Activated CD4-positive, alpha-beta T cell treated with anti-CD3 and anti-CD28 coated beads, Interleukin-2, amount 50 U/mL, for 16 hours (primary cell): ENCODE measurements around the gene RNU1-3.
"Not testable (repeated sequence)": the region's sequence is repeated elsewhere in the genome, so short reads cannot be mapped to it uniquely, and the experiment has no call there.

Experiments
- DNase-seq: peaks from one replicate; pipeline ENCODE4 v3.0.0-alpha.2; 2020

The RNU1-3 gene

GRCh38 chr1:16651560-16651959 is 15.2 kb downstream of the RNU1-3 start:
- not testable (repeated sequence) for DNase-seq

- not testable (repeated sequence) for DNase-seq
Observed at GRCh38 chr1:16649960-16650359, 16.8 kb downstream of the RNU1-3 start.

- DNase-seq: not testable (repeated sequence)
Observed at GRCh38 chr1:16649390-16649789, 17.4 kb downstream of the RNU1-3 start.

- not testable (repeated sequence) for DNase-seq
Observed at GRCh38 chr1:16648756-16649155, 18.0 kb downstream of the RNU1-3 start.

GRCh38 chr1:16648250-16648649 is 18.5 kb downstream of the RNU1-3 start:
- DNase-seq: not testable (repeated sequence)

GRCh38 chr1:16647179-16648176 is 19.3 kb downstream of the RNU1-3 start:
- peak; percentile 0 for DNase-seq

- not testable (repeated sequence) for DNase-seq
Observed at GRCh38 chr1:16646716-16647115, 20.0 kb downstream of the RNU1-3 start.

- DNase-seq: peak; percentile 0
Observed at GRCh38 chr1:16646061-16646664, 20.6 kb downstream of the RNU1-3 start.

GRCh38 chr1:16645271-16646060 is 21.3 kb downstream of the RNU1-3 start:
- DNase-seq: peak; percentile 0

- peak; percentile 98 for DNase-seq
Observed at GRCh38 chr1:16644482-16645270, 22.1 kb downstream of the RNU1-3 start.

GRCh38 chr1:16644193-16644481 is 22.6 kb downstream of the RNU1-3 start:
- DNase-seq: no peak

- DNase-seq: not testable (repeated sequence)
Observed at GRCh38 chr1:16643476-16644192, 23.1 kb downstream of the RNU1-3 start.

GRCh38 chr1:16643001-16643411 is 23.7 kb downstream of the RNU1-3 start:
- DNase-seq: not testable (repeated sequence)

GRCh38 chr1:16642025-16642966 is 24.5 kb downstream of the RNU1-3 start:
- DNase-seq: not testable (repeated sequence)

GRCh38 chr1:16641159-16641975 is 25.4 kb downstream of the RNU1-3 start:
- DNase-seq: not testable (repeated sequence)

- not testable (repeated sequence) for DNase-seq
Observed at GRCh38 chr1:16639091-16640031, 27.4 kb downstream of the RNU1-3 start.

GRCh38 chr1:16637941-16638778 is 28.6 kb downstream of the RNU1-3 start:
- not testable (repeated sequence) for DNase-seq
